NCI-H2227 treated with DMSO at 0.1 percent for 48 hours (cell line): ENCODE data around the gene CNRIP1.
"Not testable (repeated sequence)": the region's sequence is repeated elsewhere in the genome, so short reads cannot be mapped to it uniquely, and the experiment has no call there.

ENCODE experiments used
- DNase-seq: peaks from one replicate; lab custom pipeline; 2025; lab: John Stamatoyannopoulos, UW

CNRIP1 gene

DNA sequence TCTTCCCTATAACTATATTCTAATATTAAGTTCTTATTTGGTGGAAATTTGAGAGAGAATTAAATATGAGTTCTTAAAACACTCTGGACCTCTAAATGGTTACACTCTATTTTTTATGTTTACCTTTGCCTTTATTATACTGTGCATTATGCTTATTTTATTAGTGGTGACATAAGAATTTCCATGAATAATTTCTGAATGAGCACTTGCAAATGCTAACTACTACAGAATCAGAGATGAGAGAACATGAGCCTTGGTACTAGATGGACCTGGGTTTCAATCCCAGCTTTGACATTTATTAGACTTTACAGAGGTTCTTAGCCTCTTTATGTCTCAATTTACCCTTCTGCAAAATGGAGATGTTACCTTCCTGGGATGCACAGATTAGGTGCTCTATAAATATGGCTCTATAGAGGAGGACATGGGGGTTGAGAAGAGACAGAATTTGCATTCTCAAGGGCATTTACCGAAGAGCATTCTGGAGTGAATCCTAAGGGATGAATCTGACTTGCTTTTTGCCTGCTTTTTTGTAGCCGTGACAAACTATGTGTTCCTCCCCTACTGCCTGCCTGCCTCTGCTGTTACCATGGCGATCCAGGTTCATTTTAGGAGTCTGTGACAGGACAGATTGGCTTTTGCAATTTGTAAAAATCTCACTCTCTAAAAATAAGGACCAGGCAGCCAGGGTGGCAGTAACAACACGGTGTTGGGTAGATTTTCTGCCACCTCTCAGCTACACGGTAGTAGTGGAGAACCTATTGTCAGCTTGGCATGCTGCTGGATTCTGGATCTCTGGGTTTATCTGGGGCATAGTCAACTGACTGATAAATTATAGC is 20.7 kb upstream of the CNRIP1 start:
- DNase-seq, result peak; percentile 23

DNA sequence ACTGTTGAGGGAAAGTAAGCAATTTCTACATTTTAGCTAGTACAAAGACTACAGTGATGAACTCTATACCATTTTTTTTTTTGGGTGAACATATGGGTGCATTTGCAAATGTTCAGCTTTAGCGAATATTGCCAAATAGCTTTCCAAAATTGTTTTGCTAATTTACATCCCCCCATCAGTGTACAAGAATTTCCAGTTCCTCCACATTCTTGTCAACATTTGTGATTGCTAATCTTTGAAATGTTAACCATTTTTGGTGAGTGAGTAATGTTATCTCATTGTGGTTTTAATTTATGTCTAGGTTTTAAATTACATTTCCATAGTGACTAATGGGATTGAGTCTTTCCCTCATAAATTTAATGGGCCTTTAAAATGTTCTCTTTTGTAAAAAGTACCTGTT is 16.4 kb upstream of the CNRIP1 start:
- DNase-seq, result no peak

DNA sequence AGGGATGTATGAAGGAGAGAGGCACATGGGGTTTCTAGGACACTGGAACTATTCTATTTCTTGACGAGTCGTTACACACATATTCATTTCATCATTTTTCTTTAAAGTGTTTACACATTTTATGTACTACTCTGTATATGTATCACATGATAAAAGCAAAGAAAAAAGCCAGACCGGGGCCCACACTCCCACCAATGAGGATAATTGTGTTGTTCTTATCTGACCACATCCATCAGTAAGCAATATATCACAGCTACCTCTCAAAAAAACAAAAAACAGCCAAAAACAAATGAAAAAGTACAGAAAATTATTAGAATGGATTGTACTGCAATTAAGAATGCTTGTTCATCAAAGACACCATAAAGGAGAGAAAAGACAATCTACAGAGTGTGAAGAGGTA is 14.2 kb upstream of the CNRIP1 start:
- no peak for DNase-seq

DNA sequence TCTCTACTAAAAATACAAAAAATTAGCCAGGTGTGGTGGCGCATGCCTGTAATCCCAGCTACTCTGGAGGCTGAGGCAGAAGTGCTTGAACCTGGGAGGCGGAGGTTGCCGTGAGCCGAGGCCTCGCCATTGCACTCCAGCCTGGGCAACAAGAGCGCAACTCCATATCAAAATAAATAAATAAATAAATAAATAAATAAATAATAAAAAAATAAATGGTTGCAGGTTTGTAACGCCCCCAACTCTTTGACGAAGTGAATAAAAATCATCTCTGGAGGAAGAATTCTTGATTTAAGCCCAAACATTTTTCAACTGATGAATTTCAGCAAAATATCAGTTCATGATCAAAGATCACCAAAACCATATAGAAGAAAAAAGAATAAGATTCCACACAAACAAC is 13.3 kb upstream of the CNRIP1 start:
- DNase-seq, result no peak

DNA sequence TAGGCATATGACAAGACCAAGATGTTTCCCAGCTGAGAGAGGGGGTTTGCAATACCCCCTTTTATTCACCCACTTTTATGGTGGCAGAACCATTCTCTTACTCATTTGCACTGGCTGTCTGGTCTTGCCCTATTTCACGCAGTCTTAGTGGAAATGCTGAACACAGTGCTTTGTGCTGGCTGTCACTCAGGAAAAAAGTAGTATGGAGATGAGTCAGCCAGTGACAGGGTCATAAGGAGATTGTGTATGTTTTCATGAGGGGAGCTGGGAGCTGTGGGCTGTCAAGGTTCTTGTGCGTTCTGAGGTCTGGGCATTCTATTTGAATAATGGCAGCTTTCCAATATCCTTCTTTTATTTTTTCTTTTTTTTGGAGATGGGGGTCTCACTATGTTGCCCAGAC is 10.9 kb upstream of the CNRIP1 start:
- DNase-seq, result no peak

DNA sequence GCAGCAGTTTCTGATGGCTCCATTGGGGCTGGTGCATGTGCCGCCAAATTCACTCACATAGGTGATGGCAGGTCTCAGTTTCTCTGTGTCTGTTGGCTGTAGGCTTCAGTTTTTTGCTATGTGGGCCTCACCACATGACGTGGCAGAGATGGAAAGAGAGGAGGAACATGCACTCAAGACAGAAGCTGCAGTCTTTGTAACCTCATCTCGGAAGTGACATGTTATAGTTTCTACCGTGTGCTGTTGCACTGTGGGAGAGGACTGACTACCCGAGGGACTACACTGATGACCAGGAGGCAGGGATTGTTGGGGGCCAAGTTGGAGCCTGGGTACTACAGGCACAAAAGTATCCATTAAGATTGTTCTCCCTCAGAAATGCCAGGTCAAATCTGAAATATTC is 9.2 kb upstream of the CNRIP1 start:
- no peak for DNase-seq

DNA sequence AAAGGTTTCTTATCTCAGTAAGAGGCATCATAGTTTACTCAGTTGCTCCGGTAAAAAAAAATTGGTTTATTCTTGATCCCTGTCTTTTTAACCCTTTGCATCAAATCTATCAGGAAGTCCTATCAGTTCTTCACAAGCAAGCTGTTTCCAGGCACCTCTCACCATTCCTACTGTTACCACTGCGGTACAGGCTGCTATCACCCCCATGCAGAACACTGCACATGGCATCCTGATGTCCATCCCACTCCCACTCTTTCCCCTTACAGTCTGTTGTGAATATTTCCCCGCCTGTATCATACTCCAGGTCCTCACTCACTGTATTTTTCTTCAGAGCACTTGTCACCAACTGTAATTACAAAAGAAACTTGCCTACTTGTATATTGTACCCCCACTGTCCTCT is 5.3 kb upstream of the CNRIP1 start:
- DNase-seq, result no peak

DNA sequence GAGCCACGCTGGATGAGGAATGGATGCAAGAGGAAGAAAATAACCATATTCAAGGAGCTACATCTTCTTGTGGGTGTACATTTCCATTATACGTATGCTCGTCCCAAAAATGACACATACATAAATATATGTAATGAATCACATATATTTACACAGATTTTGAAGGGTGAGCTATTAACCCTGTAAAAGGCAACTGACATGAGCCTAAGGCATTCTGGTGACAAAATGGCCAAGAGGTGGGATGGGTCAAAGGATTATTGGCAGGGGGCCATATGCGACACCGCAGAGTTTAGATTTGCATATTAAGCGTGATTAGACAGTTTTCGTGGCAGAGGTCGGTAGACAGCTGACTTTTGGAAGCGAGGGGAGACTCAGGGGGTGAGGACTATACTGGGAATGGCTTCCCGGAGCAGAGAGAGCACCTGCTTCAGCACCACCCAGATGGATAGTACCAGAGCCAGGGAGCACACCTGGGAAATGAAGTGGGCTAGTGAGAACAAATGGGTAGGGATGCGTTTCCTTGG is 431 bp upstream of the CNRIP1 start:
- no peak for DNase-seq

DNA sequence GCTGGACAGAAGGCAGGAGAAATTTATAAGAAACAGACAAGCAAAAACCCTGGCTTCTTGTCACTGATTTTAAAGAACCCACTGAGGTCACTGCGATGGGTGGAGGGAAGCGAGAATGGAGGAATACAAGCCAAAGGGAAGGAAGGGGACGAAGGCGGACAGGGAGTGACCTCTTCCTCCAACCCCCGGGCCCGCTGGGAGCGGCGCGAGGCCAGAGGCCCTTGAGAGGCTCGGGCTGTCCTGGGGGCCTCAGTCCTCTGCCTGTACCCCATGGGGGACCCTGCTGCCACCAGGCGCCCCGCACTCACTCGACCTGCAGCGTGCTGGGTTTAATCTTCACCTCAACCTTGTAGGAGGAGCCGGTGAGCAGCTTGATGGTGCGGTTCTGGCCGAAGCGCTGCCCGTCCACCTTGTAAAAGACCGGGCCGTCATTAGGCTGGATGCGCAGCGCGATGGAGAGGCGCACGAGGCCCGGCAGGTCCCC is 793 bp downstream of the CNRIP1 start:
- DNase-seq, result peak; percentile 58

DNA sequence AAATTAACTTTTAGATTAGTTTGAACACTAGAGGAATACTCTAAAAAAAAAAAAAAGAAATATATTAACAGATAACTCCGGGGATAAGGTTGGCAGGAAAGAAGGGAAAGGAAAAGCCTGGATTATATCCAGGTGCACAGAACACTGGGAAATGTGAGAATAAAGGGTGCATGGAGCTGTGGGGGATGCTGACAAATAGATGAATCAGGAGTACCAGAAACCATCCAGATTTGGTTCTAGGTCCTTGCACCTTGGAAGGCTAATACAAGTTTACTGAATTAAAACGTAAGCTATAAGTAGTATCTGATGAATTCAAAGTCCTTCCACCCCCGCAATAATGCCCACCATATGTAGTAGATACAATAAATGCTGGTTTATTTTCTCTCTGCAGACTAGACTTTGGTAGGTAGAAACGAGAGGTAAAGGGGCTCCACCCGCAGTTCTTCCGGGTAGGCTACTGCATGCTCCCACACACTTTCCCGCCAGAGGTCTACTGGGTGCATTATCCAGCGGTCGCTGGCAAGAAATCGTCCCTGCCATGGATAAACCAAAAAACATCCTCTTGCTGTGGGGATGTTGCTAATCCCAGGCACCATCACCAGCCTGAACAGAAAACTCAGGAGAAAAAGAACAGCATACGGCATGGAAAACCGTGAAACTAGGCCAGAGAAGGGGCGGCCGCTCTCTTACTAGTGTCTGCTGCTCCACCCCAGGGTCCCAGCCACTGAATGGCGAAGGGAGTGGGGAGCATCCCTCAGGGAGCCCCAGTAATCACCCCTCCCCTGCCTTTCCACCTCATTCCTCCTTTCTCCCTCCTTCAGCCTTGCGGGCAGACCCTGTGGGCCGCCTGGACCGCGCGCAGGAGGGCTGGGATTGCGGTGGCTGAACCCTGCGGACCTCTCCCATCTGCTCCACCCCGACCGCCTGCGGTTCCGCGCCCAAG is 1.5 kb downstream of the CNRIP1 start:
- DNase-seq, result peak; percentile 20

DNA sequence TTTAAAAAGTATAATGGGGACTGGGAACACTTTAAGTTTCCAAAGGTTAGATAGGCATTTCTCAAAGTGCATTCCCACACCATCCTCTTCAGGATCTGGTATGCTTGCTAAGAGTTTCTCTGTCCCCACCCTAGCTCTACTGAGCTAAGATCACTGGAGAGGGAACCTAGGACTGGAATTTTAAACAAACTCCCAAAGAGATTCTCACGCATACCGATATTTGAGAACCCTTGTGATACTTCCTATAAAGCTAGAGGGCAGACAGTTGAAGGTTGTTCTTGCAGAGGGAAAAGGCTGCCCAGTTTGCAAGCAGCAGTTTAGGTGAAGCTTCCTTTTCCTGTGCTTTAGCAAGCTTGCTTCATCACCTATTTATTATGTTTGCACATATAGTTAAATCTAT is 3.6 kb downstream of the CNRIP1 start:
- DNase-seq, result no peak

DNA sequence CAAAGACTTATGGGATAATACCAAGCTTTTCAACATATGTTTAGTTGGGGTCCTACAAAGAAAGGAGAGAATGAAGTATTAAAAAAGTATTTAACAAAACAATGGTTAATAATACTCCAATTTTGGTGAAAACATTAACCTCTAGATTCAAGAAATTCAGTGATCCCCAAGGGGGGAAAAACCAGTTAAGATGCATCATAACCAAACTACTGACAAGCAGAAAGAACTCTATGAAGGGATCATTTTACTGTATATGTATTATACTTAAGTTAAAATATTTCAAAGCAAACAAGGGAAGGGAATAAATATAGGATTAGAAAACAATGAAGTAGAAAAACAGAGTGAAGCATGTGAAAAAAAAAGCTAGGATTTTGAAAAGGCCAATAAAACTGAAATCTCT is 8.7 kb downstream of the CNRIP1 start:
- no peak for DNase-seq

DNA sequence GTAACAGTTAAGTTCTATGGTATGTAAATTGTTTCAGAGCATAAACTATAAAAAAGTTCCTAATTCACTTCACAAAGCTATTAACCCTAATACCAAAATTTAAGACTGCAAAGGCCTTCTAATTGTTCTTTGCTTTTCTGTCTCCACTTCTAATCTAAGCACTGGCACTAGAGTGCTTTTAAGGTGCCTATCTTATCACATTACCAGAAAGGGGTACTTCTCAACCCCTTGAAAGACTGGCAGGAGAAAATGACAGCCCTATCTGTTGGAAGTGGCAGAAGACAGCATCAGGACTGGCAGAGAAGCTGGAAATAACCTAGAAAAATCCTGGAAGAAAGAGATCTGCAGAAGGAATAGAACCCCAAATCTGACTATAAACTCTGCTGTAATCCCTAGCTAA is 10.3 kb downstream of the CNRIP1 start:
- DNase-seq, result no peak

DNA sequence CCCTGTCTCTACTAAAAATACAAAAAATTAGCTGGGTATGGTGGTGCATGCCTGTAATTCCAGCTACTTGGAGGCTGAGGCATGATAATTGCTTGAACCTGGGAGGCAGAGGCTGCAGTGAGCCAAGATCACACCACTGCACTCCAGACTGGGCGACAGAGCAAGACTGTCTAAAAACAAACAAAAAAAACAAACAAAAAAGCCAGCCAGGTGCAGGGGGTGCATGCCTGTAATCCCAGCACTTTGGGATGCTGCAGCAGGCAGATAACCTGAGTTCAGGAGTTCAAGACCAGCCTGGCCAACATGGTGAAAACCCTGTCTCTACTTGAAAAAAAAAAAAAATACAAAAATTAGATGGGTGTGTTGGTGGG is 15.9 kb downstream of the CNRIP1 start:
- DNase-seq, result not testable (repeated sequence)

DNA sequence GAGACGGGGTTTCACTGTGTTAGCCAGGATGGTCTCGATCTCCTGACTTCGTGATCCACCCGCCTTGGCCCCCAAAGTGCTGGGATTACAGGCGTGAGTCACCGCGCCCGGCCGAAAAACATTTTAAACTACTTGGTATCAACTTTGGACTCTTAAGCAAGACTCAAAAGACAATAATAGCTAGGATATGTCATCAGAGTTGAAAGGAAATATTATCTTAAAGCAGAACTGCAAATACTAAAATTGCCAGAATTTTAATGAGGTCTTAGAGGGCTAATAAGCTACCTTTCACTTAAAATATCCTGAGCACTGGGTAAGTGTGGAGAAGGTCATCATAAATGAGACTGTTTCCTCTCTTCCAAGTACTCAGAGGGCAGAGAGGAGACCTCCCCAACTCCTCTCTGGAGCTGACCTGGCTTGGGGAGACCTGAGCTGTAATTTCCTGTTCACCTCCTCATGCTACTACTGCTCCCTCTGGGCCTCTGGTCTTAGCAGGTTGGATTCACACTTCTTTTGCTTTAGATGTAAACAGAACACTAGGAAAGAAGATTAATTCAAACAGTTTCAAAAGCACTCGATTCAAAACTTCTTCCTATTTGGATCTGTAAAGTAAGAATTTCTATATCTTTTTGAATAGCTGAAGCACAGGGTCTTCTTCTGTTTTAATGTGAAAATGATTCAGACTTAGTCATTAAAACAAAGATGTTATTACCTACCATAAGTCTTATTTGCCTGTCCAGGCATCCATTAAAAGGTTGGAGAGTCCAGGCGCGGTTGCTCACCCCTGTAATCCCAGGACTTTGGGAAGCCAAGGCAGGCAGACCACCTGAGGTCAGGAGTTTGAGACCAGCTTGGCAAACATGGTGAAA is 16.5 kb downstream of the CNRIP1 start:
- DNase-seq, result no peak

DNA sequence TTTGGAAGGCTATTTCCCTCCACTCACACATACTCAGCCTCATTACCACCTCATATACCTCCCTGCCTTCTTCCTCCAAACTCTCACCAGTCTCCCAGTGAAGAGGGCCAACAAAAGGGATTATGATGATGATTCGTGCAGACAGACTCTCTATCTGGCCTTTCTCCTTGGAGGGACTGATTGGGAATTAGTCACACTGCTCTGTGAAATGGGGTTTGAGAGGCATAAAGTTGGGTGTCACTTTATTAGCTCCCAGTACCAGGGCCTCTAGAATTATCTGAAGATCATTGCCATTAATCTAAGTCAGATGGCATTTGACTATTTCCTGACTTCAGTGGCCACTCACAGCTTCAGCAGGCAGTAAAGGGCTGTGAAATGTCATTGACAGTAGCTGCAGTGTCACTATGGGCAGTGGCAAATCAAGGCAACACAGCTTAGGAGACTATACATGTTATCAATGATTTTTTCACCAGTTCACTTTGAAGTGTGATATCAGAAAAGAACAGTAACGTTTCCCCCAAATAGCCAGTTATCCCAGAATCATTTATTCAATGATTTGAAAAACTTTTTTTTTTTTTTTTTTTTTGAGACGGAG is 17.4 kb downstream of the CNRIP1 start:
- no peak for DNase-seq

DNA sequence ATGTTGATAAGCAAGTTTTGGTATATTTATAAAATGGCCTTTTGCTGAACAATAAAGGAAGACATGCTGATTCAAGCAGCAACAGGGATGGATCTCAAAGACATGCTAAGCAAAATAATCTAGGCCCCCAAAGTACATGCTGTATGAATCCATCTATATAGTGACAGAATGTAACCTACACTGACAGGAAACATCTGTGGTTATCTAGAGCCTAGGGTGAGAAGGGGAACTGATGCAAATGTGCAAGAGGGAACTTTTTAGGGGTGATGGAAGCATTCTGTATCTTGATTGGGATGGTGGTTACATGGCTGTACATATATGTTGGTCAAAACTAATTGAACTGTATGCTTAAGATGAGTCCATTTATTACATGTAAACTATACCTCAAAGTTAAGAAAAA is 24.2 kb downstream of the CNRIP1 start:
- DNase-seq, result no peak

DNA sequence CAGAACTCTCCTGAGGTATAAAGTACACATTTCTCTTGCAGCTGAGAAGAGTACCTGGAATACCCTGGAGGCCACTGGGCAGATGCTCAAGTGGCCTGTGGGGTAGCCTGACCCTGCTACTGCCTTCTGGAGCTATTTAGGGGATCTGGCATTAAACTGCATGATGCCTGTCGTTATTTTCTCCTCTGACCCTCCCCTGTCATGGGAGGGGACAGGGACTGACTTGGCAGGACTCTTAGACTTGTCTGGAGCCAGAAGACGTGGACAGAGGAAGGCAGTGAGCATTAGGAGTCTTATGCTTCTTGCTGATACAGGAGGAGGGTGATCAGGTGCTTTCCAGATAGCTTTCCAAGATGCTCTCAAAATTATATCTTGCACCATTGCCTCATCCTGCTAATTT is 24.8 kb downstream of the CNRIP1 start:
- no peak for DNase-seq

DNA sequence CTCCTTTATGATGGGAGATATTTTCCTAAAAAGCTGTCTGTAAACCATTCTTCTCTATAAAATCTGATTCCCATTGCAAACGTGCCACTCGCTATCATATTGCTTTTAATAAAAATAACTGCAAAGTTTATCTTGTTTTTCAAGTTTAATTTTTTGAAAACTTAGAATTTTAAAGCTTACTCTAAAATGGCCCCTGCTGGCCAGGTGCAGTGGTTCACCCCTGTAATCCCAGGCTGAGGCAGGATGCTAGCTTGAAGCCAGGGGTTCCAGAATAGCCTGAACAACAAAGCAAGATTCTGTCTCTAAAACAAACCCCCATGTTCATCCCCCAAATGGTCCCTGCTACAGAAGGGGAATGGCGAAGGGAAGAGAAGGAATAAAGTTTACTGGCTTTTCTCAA is 25.6 kb downstream of the CNRIP1 start:
- DNase-seq, result no peak

DNA sequence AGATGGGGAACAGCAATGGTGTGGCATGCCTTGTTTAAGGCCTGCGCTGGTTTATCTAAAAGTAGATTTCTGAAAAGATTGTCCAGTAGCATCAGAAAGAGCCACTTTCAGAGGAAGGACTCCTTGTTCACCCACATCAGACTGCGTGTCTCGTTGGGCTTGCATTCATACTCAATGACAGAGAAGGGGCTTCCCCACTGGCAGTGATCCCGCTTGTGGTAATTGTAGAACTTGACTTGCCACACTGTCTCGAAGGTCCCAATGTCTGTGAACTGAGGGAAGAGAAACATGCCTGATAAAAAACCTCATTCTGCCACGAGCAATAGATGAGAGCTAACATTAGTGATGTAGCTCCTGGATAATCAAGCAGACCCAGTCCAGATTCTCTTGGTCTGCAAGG is 26.0 kb downstream of the CNRIP1 start:
- DNase-seq, result no peak

DNA sequence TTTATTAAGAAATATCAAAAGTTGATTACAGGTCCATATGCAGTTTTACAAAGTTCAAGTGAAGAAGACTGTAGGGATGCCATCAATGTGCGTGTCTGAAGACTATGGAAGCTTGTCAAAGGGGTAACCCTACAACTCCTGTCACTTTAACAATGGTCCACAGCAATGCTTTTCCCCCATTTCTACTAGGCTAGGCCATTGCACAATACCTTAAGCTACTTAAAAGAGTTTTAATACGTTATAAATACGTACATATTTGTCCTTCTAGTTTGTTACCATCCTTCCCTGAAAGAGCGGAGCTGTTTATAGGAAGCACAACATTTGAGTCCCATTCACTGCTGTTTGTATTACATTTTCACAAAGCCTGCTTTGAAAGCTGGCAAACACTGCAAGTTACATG is 26.7 kb downstream of the CNRIP1 start:
- no peak for DNase-seq
